Measurements from ENCODE around the gene AFG1L. TPM values are rescaled to one million over a fixed set of nuclear protein-coding genes. Genes with fewer than 3 reads are reported as not detected.
"Not testable (repeated sequence)": the region's sequence is repeated elsewhere in the genome, so short reads cannot be mapped to it uniquely, and the experiment has no call there.

AFG1L gene
- total RNA-seq, 1 experiment from 2014 or later: 5.9 TPM

DNA sequence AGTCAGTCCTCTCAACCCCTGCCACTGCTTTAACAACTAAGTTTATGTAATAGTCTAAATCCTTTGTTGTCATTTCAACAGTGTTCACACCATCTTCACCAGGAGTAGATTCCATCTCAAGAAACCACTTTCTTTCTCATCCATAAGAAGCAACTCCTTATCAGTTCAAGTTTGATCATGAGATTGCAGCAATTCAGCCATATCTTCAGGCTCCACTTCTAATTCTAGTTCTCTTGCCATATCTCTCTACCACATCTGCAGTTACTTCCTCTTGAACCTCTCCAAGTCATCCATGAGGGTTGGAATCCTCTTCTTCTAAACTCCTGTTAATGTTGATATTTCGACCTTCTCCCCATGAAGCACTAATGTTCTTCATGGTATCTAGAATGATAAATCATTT is 208.0 kb downstream of the AFG1L start:
- Histone ChIP-seq H3K27me3 (ENCODE audit: control insufficient read depth, insufficient read depth, low read length) (no peaks in the 10 kb centered on the region), H3K36me3 (replicated peaks; ENCODE audit: control insufficient read depth, insufficient read depth, low read length) (no peaks in the 10 kb centered on the region), H3K4me3 (ENCODE audit: insufficient read depth, low read depth, low read length) (no peak overlapping the region)
- no peak for DNase-seq

DNA sequence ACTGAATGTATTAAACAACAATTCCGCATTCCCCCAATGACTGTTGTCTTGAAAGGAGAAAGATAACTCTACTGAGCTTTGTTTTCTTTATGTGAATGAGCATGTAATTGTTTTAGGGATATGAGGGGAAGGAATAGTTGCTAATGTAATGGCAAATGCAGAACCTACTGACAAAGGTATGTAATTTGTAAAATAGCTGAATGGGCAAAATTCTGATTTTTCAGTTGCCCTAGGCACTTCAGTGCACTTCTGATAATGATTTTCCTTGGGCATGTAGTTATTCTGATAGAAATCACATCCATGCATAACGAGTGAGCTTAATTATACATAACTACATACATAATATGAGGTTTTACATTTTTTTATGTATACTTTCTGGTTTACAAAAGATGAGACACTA is 212.5 kb downstream of the AFG1L start:
- Histone ChIP-seq H3K4me3 (ENCODE audit: insufficient read depth, low read depth, low read length) (no peak overlapping the region), H3K27me3 (ENCODE audit: control insufficient read depth, insufficient read depth, low read length) (no peaks in the 10 kb centered on the region), H3K36me3 (replicated peaks; ENCODE audit: control insufficient read depth, insufficient read depth, low read length) (no peaks in the 10 kb centered on the region; the same call in 1 of the 2 replicates)
- DNase-seq: no peak

GRCh38 chr6:108510461-108511319 is 215.8 kb downstream of the AFG1L start:
- no peaks in the 10 kb centered on the region for H3K27me3 ChIP-seq (ENCODE audit: control insufficient read depth, insufficient read depth, low read length)
- H3K4me3 ChIP-seq (ENCODE audit: insufficient read depth, low read depth, low read length): no peak overlapping the region
- DNase-seq: no peak
- H3K36me3 ChIP-seq (replicated peaks; ENCODE audit: control insufficient read depth, insufficient read depth, low read length): no peaks in the 10 kb centered on the region; the same call in 1 of the 2 replicates

DNA sequence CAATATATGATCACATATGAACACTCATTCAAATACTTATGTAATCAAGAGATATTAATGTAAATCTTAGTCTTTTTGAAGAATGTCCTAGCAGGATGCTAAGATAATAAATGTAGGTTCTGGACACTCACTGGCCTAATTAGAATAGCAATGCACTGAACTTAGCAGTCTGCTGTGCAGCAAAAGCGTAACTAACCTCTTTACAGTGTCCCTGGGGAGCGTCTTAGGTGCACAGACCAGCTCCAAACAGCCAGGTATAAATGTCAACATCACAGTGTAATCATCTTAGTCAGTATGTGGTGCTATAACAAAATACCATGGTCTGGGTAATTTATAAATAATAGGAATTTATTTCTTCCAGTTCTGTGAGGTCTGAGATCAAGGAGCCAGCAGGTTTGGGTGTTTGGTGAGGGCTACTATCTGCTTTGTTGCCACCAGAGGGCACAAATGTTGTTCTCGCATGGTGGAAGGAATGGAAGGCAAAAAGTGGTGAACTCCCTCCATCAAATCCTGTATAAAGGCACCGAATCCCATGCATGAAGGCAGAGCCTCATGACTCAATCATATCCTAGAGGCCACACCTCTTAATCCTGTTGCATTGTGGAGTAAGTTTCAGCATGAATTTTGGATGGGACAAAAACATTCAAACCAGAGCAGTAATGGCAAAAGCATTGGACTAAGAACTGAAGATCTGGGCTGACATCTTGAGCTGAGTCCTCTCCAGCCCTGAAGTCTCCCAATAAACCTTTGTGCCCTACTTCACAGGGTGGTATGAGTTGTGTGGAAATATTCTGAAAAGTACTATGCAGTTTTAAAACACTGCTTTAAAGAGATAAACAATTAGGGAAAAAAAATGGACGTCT is 224.1 kb downstream of the AFG1L start:
- no peak overlapping the region for H3K4me3 ChIP-seq (ENCODE audit: insufficient read depth, low read depth, low read length)
- H3K36me3 ChIP-seq (replicated peaks; ENCODE audit: control insufficient read depth, insufficient read depth, low read length): no peaks in the 10 kb centered on the region
- no peaks in the 10 kb centered on the region for H3K27me3 ChIP-seq (ENCODE audit: control insufficient read depth, insufficient read depth, low read length)
- peak; percentile 57 for DNase-seq

DNA sequence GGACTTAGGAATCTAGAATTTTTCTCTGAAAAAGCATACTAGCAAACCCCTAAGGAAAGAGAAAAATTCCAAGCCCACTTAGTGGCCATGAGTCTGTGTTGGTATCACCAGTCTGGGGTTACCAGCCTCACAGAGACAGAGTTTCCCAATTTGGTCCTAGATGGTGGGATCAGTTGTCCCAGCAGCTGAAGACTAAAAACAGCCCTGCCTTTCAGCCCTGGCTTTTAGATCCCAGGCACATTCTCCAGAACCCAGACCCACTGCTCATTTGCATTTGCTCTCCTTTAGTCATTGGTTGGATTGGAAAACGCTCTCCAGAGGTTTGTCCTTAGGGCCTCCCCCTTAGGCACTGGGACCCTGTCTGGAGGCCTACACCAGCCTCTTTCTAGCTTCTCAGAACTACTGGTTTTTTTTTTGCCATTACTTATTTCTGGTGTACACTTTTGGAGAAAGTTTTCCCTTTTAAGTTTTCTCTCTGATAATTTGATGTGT is 226.8 kb downstream of the AFG1L start:
- Histone ChIP-seq H3K4me3 (ENCODE audit: insufficient read depth, low read depth, low read length) (no peak overlapping the region), H3K27me3 (ENCODE audit: control insufficient read depth, insufficient read depth, low read length) (no peaks in the 10 kb centered on the region), H3K36me3 (replicated peaks; ENCODE audit: control insufficient read depth, insufficient read depth, low read length) (no peaks in the 10 kb centered on the region)
- no peak for DNase-seq

DNA sequence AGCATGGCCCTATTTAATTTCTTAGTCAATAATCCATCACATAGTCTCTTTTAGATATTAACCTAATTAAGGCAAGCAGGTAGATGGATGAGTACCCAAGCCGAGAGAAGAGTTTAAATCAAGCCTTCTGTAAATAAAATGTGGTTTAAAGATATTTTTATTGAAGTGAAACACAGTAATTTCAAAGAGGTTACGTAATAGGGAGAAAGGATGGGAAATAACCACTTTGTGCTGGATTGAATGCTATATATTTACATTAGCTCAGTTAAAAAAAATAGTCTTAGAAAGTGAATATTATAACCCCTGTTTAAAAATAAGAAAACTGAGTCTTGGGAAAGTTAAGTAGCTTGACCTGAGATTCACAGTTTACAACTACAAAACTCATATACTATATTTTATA is 228.8 kb downstream of the AFG1L start:
- no peak for DNase-seq
- no peaks in the 10 kb centered on the region for H3K27me3 ChIP-seq (ENCODE audit: control insufficient read depth, insufficient read depth, low read length)
- H3K36me3 ChIP-seq (replicated peaks; ENCODE audit: control insufficient read depth, insufficient read depth, low read length): no peaks in the 10 kb centered on the region
- H3K4me3 ChIP-seq (ENCODE audit: insufficient read depth, low read depth, low read length): no peak overlapping the region

- no peaks in the 10 kb centered on the region for H3K36me3 ChIP-seq (replicated peaks; ENCODE audit: control insufficient read depth, insufficient read depth, low read length)
- DNase-seq: peak; percentile 38
- H3K27me3 ChIP-seq (ENCODE audit: control insufficient read depth, insufficient read depth, low read length): no peaks in the 10 kb centered on the region
- no peak overlapping the region for H3K4me3 ChIP-seq (ENCODE audit: insufficient read depth, low read depth, low read length)
Observed at GRCh38 chr6:108524528-108525248, 229.8 kb downstream of the AFG1L start.

GRCh38 chr6:108526739-108527174 is 231.9 kb downstream of the AFG1L start:
- DNase-seq: peak; percentile 60
- Histone ChIP-seq H3K27me3 (ENCODE audit: control insufficient read depth, insufficient read depth, low read length) (no peaks in the 10 kb centered on the region), H3K36me3 (replicated peaks; ENCODE audit: control insufficient read depth, insufficient read depth, low read length) (no peaks in the 10 kb centered on the region), H3K4me3 (ENCODE audit: insufficient read depth, low read depth, low read length) (no peak overlapping the region)

DNA sequence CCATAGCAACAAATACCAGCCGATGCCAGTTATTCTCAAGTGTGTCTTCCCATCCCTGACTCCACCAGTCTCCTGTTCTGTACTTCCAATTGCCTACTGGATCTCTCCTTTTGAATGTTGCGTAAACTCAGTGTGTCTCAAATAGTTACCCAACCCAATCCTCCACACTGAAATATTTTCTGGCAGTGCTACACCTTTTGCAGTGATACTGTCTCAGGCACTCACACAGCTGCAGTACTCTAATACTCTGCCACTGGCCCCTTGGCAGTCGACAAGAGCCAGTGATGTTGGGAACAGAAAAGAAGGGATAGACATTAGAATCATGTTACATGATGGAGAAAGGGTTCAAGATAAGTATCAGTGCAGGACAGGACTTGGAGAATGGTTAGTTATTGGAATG is 234.0 kb downstream of the AFG1L start:
- H3K4me3 ChIP-seq (ENCODE audit: insufficient read depth, low read depth, low read length): no peak overlapping the region
- no peaks in the 10 kb centered on the region for H3K27me3 ChIP-seq (ENCODE audit: control insufficient read depth, insufficient read depth, low read length)
- DNase-seq: no peak
- no peaks in the 10 kb centered on the region for H3K36me3 ChIP-seq (replicated peaks; ENCODE audit: control insufficient read depth, insufficient read depth, low read length)

- Histone ChIP-seq H3K36me3 (replicated peaks; ENCODE audit: control insufficient read depth, insufficient read depth, low read length) (no peaks in the 10 kb centered on the region), H3K4me3 (ENCODE audit: insufficient read depth, low read depth, low read length) (no peak overlapping the region), H3K27me3 (ENCODE audit: control insufficient read depth, insufficient read depth, low read length) (no peaks in the 10 kb centered on the region)
- peak; percentile 58 for DNase-seq
Observed at GRCh38 chr6:108531332-108531731, 236.5 kb downstream of the AFG1L start.

DNA sequence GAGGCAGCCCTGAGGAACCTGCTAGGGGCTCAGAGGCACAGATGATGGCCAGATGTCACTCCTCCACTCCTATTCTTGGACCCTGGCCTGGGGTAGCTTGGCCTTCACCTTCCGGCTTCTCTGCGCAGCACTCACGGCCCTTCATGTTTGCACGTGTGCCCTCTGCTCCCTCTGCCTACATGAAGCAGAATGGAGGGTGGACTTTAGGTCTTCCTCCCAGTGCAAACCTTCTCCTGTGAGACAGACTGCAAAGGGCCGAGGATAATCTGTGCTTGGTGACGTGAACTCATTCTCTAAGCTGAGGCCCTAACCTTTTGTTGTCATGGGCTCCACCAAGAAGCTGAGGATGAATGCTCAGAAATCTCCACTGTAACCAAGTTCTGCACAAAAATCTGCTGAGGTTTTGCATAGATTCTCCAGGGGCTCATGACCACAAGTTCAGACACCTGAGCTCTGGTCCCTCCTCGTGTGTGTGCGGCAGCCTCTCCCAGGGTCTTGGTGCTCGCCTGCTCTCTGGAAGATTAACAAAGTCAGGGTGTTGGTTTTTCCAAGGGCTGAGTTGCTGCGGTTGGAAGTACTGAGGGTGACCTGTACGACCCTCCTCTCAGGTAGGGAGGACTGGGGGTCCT is 240.4 kb downstream of the AFG1L start:
- no peak overlapping the region for H3K4me3 ChIP-seq (ENCODE audit: insufficient read depth, low read depth, low read length)
- no peaks in the 10 kb centered on the region; the same call in 1 of the 2 replicates for H3K36me3 ChIP-seq (replicated peaks; ENCODE audit: control insufficient read depth, insufficient read depth, low read length)
- no peaks in the 10 kb centered on the region for H3K27me3 ChIP-seq (ENCODE audit: control insufficient read depth, insufficient read depth, low read length)
- DNase-seq: no peak

DNA sequence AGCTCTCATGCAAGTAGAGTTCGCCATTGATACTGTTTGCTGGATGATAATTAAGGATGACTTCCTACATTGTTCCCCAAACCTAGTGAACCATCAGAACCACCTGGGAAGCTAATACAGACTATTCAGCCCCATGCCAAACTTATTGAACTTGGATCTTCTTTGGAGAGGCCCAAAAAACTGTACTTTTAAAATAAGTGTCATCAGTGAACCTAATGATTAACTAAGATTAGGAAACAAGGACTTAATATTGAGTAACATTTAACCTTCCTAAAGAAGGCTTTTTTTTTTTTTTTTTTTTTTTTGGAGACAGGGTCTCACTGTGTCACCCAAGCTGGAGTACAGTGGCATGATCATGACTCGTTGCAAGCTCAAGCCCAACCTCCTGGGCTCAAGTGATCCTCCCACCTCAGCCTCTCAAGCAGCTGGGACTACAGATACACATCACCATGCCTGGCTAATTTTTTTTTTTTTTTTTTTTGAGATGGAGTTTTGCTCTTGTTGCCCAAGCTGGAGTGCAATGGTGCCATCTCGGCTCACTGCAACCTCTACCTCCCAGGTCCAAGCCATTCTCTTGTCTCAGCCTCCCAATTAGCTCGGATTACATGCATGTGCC is 241.2 kb downstream of the AFG1L start:
- DNase-seq; H3K27me3 ChIP-seq (ENCODE audit: control insufficient read depth, insufficient read depth, low read length); H3K36me3 ChIP-seq (replicated peaks; ENCODE audit: control insufficient read depth, insufficient read depth, low read length); H3K4me3 ChIP-seq (ENCODE audit: insufficient read depth, low read depth, low read length): not testable (repeated sequence)

GRCh38 chr6:108541843-108542759 is 247.2 kb downstream of the AFG1L start:
- Histone ChIP-seq H3K4me3 (ENCODE audit: insufficient read depth, low read depth, low read length) (no peak overlapping the region), H3K36me3 (replicated peaks; ENCODE audit: control insufficient read depth, insufficient read depth, low read length) (no peaks in the 10 kb centered on the region; the same call in 1 of the 2 replicates), H3K27me3 (ENCODE audit: control insufficient read depth, insufficient read depth, low read length) (no peaks in the 10 kb centered on the region)
- peak; percentile 72 for DNase-seq
